Gastroesophageal sphincter (tissue), 4 donors: ENCODE measurements around the gene LIPF. TPM values are rescaled to one million over a fixed set of nuclear protein-coding genes. Genes with fewer than 3 reads are reported as not detected.

Experiments used
- ATAC-seq: fragments of 150-250 bp; one replicate; pipeline ENCODE4 v1.9.1; 2016; ENCODE audit warnings: mild to moderate bottlenecking, moderate library complexity
- H3K27ac ChIP-seq, 4 donors: fragments of 200-600 bp; sonication (generic) in 3 of 4; 1 replicate in 3 of 4; 2 replicates in 1 of 4; pipeline ENCODE4 v1.5.1; 2016 to 2019
- H3K27me3 ChIP-seq: fragments of 200-600 bp; sonication (generic); one replicate; pipeline ENCODE4 v1.5.1; 2019
- H3K36me3 ChIP-seq, 2 donors: fragments of 200-600 bp; sonication (generic); one replicate each; pipeline ENCODE4 v1.5.1; 2019; ENCODE audit warnings: control low read depth in 1 of 2
- H3K4me1 ChIP-seq, 3 donors: fragments of 200-600 bp; sonication (generic); 1 replicate in 2 of 3; 2 replicates in 1 of 3; pipeline ENCODE4 v1.5.1; 2016 to 2019; ENCODE audit warnings: control low read depth in 2 of 3
- H3K4me3 ChIP-seq, 2 donors: fragments of 200-600 bp; sonication (generic); one replicate each; pipeline ENCODE4 v1.5.1; 2019; ENCODE audit warnings: mild to moderate bottlenecking in 1 of 2, moderate library complexity in 1 of 2
- H3K9me3 ChIP-seq, 3 donors: fragments of 200-600 bp; sonication (generic); one replicate each; pipeline ENCODE4 v1.5.1; 2017 to 2019; ENCODE audit warnings: control low read depth in 2 of 3
- CTCF ChIP-seq, 4 experiments: fragments of 200-600 bp in 2 of 4; fragments of 450-650 bp in 2 of 4; sonication (generic) in 1 of 4; IDR thresholded peaks; one replicate each; pipeline ENCODE4 v1.5.1; 2017 to 2019; ENCODE audit warnings: antibody characterized with exemption in 4 of 4, mild to moderate bottlenecking in 2 of 4, moderate library complexity in 2 of 4
- EP300 ChIP-seq: sonication (generic); formaldehyde crosslinking; IDR thresholded peaks from one replicate; pipeline ENCODE4 v1.6.1; 2017; ENCODE audit warnings: antibody characterized with exemption, mild to moderate bottlenecking
- POLR2A ChIP-seq, 2 donors: fragments of 450-650 bp; IDR thresholded peaks; one replicate each; pipeline ENCODE4 v1.6.1; 2017; ENCODE audit warnings: antibody characterized with exemption in 2 of 2, mild to moderate bottlenecking in 2 of 2, moderate library complexity in 1 of 2
- POLR2AphosphoS5 ChIP-seq: sonication (generic); formaldehyde crosslinking; IDR thresholded peaks from one replicate; pipeline ENCODE4 v1.6.1; 2017; ENCODE audit warnings: antibody characterized with exemption
- WGBS, 2 donors: methylation state at CpG; one replicate each; pipeline ENCODE4 v1.1.5; 2018; ENCODE audit warnings: low coverage in 1 of 2; 5-methylcytosine and 5-hydroxymethylcytosine counted together
- total RNA-seq, 4 donors: library from RNA; depleted of rRNA; stranded (reverse); fragments of >200 nt; gene quantifications; one replicate each; pipeline ENCODE4 v1.1.0, GENCODE V29; 2016

LIPF gene
- total RNA-seq, 4 donors from 2014 or later, result not detected

DNA sequence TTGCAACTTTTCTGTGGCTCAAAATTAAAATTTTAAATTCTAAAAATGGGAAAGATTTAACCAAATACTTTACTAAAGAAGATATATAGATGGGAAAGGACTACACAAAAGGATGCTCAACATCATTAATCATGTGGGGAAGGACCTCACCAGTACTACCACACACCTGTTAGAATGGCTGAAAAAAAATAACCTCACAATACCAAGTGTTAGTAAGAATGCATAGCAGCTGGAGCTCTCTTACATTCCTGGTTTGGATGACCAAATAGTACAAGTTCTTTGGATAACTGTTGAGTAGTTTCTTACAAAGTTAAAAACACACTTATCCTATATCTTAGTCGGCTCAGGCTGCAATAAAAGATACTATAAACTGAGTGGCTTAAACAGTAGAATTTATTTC, 43.8 kb upstream of the LIPF start:
- H3K4me1 ChIP-seq, result no peaks in the 10 kb centered on the region
- 75 to 78% methylated on average over 1 of the region's 1 CpG for WGBS, 2 donors
- no peak overlapping the region for H3K4me3 ChIP-seq
- H3K9me3 ChIP-seq, result peaks cover 0 to 3% (median 0%) of the 10 kb centered on the region in 3 donors
- TF ChIP-seq POLR2A (IDR thresholded peaks at IDR 0.05) (no peak), POLR2AphosphoS5 (no peak), EP300 (no peak), CTCF (IDR thresholded peaks at IDR 0.05) (no peak)
- H3K27me3 ChIP-seq, result no peaks in the 10 kb centered on the region
- H3K36me3 ChIP-seq, result no peaks in the 10 kb centered on the region
- ATAC-seq, result no peak
- H3K27ac ChIP-seq, result no peak overlapping the region

DNA sequence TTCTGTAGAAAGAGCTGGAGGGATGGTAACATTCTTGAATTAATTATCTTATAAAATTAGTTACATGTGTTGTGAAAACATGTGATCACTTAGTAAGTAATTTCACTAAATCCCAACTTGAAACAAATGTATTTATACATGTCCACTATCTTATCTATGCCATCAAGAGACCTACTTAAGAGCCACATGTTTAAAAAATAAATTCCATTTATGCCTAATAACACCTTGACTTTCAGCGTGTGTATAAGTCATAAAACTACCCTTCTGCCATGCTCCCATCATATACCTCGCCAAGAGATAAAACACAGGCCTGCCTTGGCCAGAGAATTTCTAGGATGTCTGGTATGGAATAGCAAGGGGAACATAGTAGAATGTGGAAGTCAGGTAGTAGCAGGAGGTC, 40.4 kb upstream of the LIPF start:
- no peak for ATAC-seq
- Histone ChIP-seq H3K27me3 (no peaks in the 10 kb centered on the region), H3K27ac (no peak overlapping the region), H3K36me3 (no peaks in the 10 kb centered on the region), H3K4me1 (no peaks in the 10 kb centered on the region), H3K4me3 (no peak overlapping the region), H3K9me3 (peaks cover 0 to 9% (median 0%) of the 10 kb centered on the region in 3 donors)
- WGBS, 2 donors, result 68 to 78% methylated on average over 2 of the region's 2 CpGs
- TF ChIP-seq CTCF (IDR thresholded peaks at IDR 0.05) (no peak), POLR2A (IDR thresholded peaks at IDR 0.05) (no peak), POLR2AphosphoS5 (no peak), EP300 (no peak)

DNA sequence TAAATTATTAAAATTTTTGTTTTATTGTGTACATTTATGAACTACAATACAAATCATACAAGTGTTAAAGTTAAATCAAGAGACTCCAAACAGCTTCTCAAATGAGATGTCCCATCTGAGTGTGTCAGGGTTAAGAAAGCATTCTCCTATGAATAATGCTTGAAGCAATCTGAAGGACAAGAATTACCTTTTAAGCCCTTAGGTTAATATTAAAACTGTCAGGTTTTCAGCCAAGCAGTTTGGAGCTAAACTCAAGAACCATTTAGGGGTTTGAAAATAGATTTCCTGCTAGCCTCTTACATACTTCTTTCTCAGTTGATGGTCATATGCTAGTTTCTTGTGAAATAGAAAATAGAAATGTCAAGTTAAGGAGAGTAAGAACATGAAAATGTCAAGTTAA, 39.4 kb upstream of the LIPF start:
- H3K4me3 ChIP-seq, result no peak overlapping the region
- H3K9me3 ChIP-seq, result peaks cover 0 to 9% (median 0%) of the 10 kb centered on the region in 3 donors
- ATAC-seq, result no peak
- no peak overlapping the region for H3K27ac ChIP-seq
- TF ChIP-seq POLR2A (IDR thresholded peaks at IDR 0.05) (no peak), EP300 (no peak)
- no peaks in the 10 kb centered on the region for H3K4me1 ChIP-seq
- H3K36me3 ChIP-seq, result no peaks in the 10 kb centered on the region
- H3K27me3 ChIP-seq, result no peaks in the 10 kb centered on the region

DNA sequence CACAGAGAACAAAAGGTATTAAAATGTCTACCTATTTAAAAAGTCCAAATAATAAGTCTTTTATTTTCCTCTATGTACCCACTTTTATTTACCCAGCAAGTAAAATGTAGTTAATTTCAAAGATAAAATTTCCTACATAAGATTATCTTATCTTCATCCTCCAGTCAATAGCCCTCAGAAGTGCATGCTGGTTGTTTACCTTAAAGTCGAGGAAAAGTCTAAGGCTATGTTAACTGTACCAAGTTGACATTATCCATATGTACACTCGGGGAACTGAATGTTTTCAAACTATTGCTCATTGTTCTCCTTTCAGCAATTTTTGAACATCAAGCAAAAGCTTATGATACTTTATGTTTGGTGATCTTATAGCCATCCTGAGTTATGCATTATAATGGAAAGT, 24.1 kb upstream of the LIPF start:
- H3K4me3 ChIP-seq, result no peak overlapping the region
- no peak for ATAC-seq

GRCh38 chr10:88642209-88642608, 22.0 kb upstream of the LIPF start:
- H3K27me3 ChIP-seq, result no peaks in the 10 kb centered on the region
- H3K9me3 ChIP-seq, result peaks cover 0 to 14% (median 0%) of the 10 kb centered on the region in 3 donors
- 62 to 70% methylated on average over 6 of the region's 6 CpGs for WGBS, 2 donors
- H3K27ac ChIP-seq, result no peak overlapping the region
- TF ChIP-seq EP300 (no peak), POLR2AphosphoS5 (no peak), CTCF (IDR thresholded peaks at IDR 0.05) (no peak), POLR2A (IDR thresholded peaks at IDR 0.05) (no peak)
- ATAC-seq, result no peak
- no peak overlapping the region for H3K4me3 ChIP-seq
- no peaks in the 10 kb centered on the region for H3K4me1 ChIP-seq
- H3K36me3 ChIP-seq, result no peaks in the 10 kb centered on the region

More for the DNA sequence above, 24.1 kb upstream of the LIPF start:
- TF ChIP-seq POLR2A (IDR thresholded peaks at IDR 0.05), result no peak
- TF ChIP-seq CTCF (IDR thresholded peaks at IDR 0.05), result no peak
- no peak for TF ChIP-seq EP300
- TF ChIP-seq POLR2AphosphoS5, result no peak
- Histone ChIP-seq H3K4me1 (no peaks in the 10 kb centered on the region), H3K36me3 (no peaks in the 10 kb centered on the region), H3K27ac (no peak overlapping the region), H3K27me3 (no peaks in the 10 kb centered on the region), H3K9me3 (peaks cover 0 to 22% (median 0%) of the 10 kb centered on the region in 3 donors)
- 12 to 13% methylated on average over 2 of the region's 2 CpGs for WGBS, 2 donors
